Activated naive CD4-positive, alpha-beta T cell (primary cell): Measurements from ENCODE around the gene UBE2G2.

Experiments
- DNase-seq, 4 experiments: peaks; one replicate each; lab custom pipeline; 2025; lab: John Stamatoyannopoulos, UW

The UBE2G2 gene

DNA sequence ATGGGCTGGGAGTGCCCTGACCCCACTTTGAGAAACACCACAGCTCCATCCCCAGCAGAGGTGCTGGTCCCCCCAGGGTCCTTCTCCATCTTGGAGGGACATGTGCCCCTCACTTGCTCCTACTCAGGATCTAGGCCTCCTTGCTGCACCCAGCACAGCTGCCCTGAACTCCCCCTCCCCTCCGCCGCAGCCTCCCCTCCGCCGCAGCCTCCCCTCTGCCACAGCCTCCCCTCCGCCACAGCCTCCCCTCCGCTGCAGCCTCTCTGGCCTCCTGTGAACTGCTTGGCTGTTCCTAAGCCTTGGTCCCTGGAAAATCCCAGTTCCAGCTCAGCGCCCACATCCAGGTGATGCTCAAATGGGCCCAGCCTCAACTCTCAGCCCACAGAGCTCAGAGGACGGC is 74.3 kb downstream of the UBE2G2 start:
- DNase-seq, result no peak

DNA sequence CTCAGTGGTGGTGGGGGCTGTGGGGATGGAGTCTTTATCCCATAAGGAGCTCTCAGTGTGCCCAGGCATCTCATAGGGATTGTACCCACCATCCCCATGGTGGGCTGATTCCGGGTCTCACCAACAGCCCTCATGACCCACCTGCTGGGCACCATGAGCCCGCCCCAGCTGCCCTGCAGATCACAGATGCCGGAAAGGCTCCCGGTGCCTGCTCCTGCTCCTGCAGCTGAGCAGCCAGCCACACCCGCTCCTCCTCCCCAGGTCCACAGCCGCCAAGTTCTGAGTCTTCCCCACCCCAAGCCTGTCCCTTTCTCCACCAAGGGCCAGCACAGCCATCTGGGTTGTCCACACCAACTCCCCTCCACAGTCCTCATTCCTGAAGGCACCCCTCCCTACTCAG is 74.8 kb downstream of the UBE2G2 start:
- DNase-seq, result no peak

DNA sequence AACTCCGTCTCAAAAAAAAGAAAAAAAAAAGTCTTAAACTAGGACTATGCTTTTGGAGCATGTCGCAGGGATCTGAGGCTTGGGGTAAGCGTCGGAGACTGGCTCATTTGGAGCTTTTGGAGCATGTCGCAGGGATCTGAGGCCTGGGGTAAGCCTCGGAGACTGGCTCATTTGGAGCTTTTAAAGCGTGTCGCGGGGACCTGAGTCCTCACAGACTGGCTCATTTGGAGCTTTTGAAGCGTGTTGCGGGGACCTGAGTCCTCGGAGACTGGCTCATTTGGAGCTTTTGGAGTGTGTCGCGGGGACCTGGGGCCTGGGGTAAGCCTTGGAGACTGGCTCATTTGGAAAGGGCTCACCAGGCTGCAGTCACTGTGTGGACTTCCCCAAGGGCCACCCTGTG is 76.7 kb downstream of the UBE2G2 start:
- no peak for DNase-seq

DNA sequence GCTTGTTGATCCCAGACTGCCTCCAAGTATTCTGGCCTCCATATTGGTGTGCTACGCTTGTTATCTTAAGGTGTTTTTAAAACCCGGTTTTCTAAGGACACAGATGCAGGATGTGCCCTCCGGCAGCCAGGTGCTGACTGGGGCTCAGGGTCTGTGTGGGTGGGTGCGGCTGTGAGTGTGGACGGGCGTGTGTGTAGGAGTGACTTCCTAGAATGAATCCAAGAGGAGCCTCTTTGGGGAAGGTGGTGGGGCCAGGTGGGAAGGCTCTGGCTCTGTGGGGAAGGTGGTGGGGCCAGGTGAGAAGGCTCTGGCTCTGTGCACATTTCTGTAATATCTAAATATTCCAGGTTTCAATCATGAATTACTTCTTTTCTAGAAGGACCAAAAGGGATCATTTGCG is 77.4 kb downstream of the UBE2G2 start:
- no peak for DNase-seq

DNA sequence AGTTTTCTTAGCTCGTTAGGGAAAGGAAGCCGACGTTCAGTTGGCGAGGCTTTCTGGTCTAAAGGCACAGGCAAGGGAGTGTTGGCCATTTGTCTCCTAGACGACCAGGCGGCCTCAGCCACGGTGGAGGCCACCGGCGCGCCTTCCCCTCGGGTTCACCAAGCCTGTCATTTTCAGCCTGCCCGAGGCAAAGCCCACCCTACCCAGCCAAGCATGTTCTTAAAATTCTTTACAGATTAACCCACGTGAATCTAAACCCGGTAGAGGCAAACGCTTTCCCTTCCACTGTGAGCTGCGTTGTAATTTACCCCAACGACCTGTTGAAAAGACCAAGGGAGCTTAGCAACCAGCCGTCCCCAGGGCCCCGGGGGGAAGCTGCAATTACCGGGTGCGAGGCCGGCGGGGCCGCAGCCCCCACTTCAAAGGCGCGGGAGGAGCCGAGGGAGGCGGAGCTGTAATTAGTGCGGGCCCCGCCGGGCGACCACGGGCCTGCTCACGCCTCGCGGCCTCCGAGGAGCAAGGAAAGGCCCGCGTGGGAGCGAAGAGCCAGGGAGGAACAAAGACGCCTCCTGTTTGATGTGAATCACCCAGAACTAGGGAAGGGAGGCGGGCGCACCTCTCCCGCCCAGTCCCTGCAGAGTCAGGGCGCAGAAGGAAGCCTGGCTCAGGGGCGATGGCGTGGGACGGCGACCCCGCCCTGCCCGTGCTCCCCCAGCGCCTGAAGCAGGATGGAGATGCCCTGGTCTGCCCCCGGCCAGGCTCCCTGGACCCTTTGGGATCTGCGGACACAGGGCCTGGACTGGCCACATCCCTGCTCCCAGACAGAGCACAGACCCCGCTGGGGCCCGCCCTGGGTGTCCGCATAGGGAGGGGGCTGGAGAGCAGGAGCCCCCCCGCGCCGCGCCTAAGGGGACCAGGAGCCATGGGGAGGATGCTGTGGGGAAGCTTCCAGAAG is 78.2 kb downstream of the UBE2G2 start:
- DNase-seq, result no peak

DNA sequence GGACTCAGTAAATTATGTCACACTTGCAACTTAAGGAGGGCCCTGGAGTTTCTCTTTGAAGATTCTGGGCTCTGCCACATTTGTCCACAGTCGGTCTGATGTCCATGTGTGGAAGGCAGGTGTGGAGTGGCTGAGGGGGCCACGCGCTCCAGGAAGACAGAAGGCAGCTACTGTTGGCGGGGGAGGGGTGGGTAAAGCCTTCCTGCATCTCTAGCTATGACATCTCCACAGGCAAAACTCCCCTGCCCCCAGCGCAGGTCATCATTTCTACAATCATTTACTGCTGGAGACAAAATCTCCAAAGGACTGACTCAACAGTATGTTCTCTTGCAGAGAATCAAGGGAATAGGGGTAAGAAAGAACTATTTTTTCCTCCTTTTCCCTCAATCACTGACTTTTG is 78.9 kb downstream of the UBE2G2 start:
- no peak for DNase-seq

DNA sequence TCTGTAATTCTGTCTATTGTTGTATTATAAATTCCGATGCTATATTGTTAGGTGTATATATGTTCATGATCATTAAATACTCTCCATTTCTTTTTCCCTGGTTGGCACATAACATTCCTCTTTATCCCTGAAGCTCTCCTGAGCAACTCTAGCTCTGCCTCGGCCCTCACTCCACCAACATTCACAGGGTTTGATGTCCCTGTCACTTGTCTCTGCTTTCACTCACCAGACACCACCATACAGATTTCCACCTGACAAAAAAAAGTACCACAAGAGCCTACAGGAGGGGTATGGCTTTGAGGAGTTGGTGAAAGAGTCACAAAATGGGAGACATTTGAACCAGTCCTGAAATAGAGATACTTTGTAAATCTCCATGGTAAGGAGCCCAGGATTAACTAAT is 81.5 kb downstream of the UBE2G2 start:
- no peak for DNase-seq
